Peyer's patch (tissue), 4 donors: ENCODE results near the gene GFI1.

Experiments used
- CTCF ChIP-seq, 6 experiments: fragments of 450-650 bp in 4 of 6; fragments of 200-600 bp in 2 of 6; sonication (generic) in 1 of 6; IDR thresholded peaks; one replicate each; pipeline ENCODE4 v1.5.1; 2017 to 2019; ENCODE audit warnings: antibody characterized with exemption in 6 of 6, mild to moderate bottlenecking in 3 of 6, moderate library complexity in 1 of 6
- POLR2A ChIP-seq, 2 donors: fragments of 450-650 bp; IDR thresholded peaks; one replicate each; pipeline ENCODE4 v1.5.1; 2017; ENCODE audit warnings: antibody characterized with exemption in 2 of 2, mild to moderate bottlenecking in 2 of 2, moderate library complexity in 2 of 2

- TF ChIP-seq CTCF (IDR thresholded peaks at IDR 0.05) (no peak), POLR2A (IDR thresholded peaks at IDR 0.05) (no peak)
Observed at GRCh38 chr1:92481599-92481925, 5.2 kb downstream of the GFI1 start.
